DND-41 (cell line): ENCODE results near the gene CATSPER3.

Experiments
- ATAC-seq: fragments of 200-7000 bp; cut with Tn5 transposase; 3 replicates; pipeline ENCODE4 v1.9.1; 2021; ENCODE audit warnings: low read depth; ENCODE audit not compliant: insufficient read depth
- DNase-seq: peaks from one replicate; pipeline ENCODE4 v3.0.0-alpha.2; 2020
- H2AFZ ChIP-seq: 2 replicates; pipeline ENCODE4 v1.6.0; 2012; ENCODE audit warnings: low read depth, low read length
- H3K27ac ChIP-seq: 2 replicates; pipeline ENCODE4 v1.5.1; 2012; ENCODE audit warnings: low read length, inconsistent platforms
- H3K27me3 ChIP-seq: fragments of 200-600 bp; sonication (generic); 2 replicates; pipeline ENCODE4 v1.6.0; 2012; ENCODE audit warnings: low read length, mild to moderate bottlenecking, inconsistent platforms; ENCODE audit not compliant: insufficient read depth, poor library complexity
- H3K36me3 ChIP-seq: 2 replicates; pipeline ENCODE4 v1.5.1; 2012; ENCODE audit warnings: low read length, inconsistent platforms; ENCODE audit not compliant: insufficient read depth
- H3K4me1 ChIP-seq: 2 replicates; pipeline ENCODE4 v1.5.1; 2012; ENCODE audit warnings: mild to moderate bottlenecking, low read length; ENCODE audit not compliant: insufficient read depth
- H3K4me2 ChIP-seq: 2 replicates; pipeline ENCODE4 v1.6.0; 2012; ENCODE audit warnings: mild to moderate bottlenecking, moderate library complexity, low read length, inconsistent platforms; ENCODE audit not compliant: insufficient read depth
- H3K4me3 ChIP-seq, 2 experiments: fragments of 200-600 bp in 1 of 2; shearing (Covaris generic) in 1 of 2; 2 replicates each; pipeline ENCODE4 v1.5.1; 2012 to 2016; ENCODE audit warnings: inconsistent platforms in 2 of 2, low read length in 2 of 2, mild to moderate bottlenecking in 2 of 2, low read depth in 1 of 2, moderate library complexity in 1 of 2
- H3K79me2 ChIP-seq: 2 replicates; pipeline ENCODE4 v1.6.0; 2012; ENCODE audit warnings: low read length, inconsistent platforms; ENCODE audit not compliant: insufficient read depth
- H3K9ac ChIP-seq: 2 replicates; pipeline ENCODE4 v1.6.0; 2012; ENCODE audit warnings: low read depth, mild to moderate bottlenecking, inconsistent platforms, low read length, moderate library complexity
- H3K9me3 ChIP-seq: 2 replicates; pipeline ENCODE4 v1.5.1; 2012; ENCODE audit warnings: low read length, moderate library complexity, mild to moderate bottlenecking, inconsistent platforms; ENCODE audit not compliant: insufficient read depth, severe bottlenecking
- H4K20me1 ChIP-seq: 2 replicates; pipeline ENCODE4 v1.6.0; 2012; ENCODE audit warnings: low read length; ENCODE audit not compliant: insufficient read depth
- CTCF ChIP-seq: IDR thresholded peaks from 2 replicates; pipeline ENCODE4 v1.5.1; 2012; ENCODE audit warnings: borderline replicate concordance, low read length, moderate library complexity, mild to moderate bottlenecking; ENCODE audit not compliant: poor library complexity, severe bottlenecking; ENCODE audit errors: extremely low read depth
- EZH2 ChIP-seq: IDR thresholded peaks from 3 replicates; pipeline ENCODE4 v1.6.1; 2012; ENCODE audit warnings: borderline replicate concordance, low read depth, mild to moderate bottlenecking, moderate library complexity, low read length, inconsistent platforms; ENCODE audit not compliant: severe bottlenecking

The CATSPER3 gene

GRCh38 chr5:135008981-135009735, 41.5 kb downstream of the CATSPER3 start:
- ATAC-seq: no peak
- H3K9ac ChIP-seq: no peak overlapping the region
- no peaks in the 10 kb centered on the region for H3K79me2 ChIP-seq
- no peak overlapping the region for H3K4me2 ChIP-seq
- no peaks in the 10 kb centered on the region for H3K4me1 ChIP-seq
- no peak overlapping the region for H2AFZ ChIP-seq
- no peaks in the 10 kb centered on the region for H3K36me3 ChIP-seq
- TF ChIP-seq EZH2: no peak
- TF ChIP-seq CTCF: no peak
- H3K4me3 ChIP-seq: no peak overlapping the region
- no peak overlapping the region for H3K27ac ChIP-seq
- DNase-seq: no peak
- H4K20me1 ChIP-seq: no peaks in the 10 kb centered on the region
- H3K9me3 ChIP-seq: no peaks in the 10 kb centered on the region
- no peaks in the 10 kb centered on the region for H3K27me3 ChIP-seq

GRCh38 chr5:135009736-135010501, 42.2 kb downstream of the CATSPER3 start:
- H2AFZ ChIP-seq: no peak overlapping the region
- H3K4me2 ChIP-seq: no peak overlapping the region
- no peaks in the 10 kb centered on the region for H3K79me2 ChIP-seq
- no peaks in the 10 kb centered on the region for H3K27me3 ChIP-seq
- no peak for DNase-seq
- no peaks in the 10 kb centered on the region for H3K36me3 ChIP-seq
- no peaks in the 10 kb centered on the region for H3K9me3 ChIP-seq
- H3K4me3 ChIP-seq: no peak overlapping the region
- no peak overlapping the region for H3K27ac ChIP-seq
- H4K20me1 ChIP-seq: no peaks in the 10 kb centered on the region
- no peaks in the 10 kb centered on the region for H3K4me1 ChIP-seq
- TF ChIP-seq CTCF (no peak), EZH2 (no peak)
- ATAC-seq: no peak
- no peak overlapping the region for H3K9ac ChIP-seq

GRCh38 chr5:135010502-135011354, 43.0 kb downstream of the CATSPER3 start:
- no peak overlapping the region for H2AFZ ChIP-seq
- DNase-seq (no peak), ATAC-seq (no peak)
- H4K20me1 ChIP-seq: no peaks in the 10 kb centered on the region
- no peak overlapping the region for H3K4me2 ChIP-seq
- H3K9ac ChIP-seq: no peak overlapping the region
- no peak overlapping the region for H3K27ac ChIP-seq
- H3K4me1 ChIP-seq: no peaks in the 10 kb centered on the region
- H3K9me3 ChIP-seq: no peaks in the 10 kb centered on the region
- TF ChIP-seq EZH2: no peak
- no peak for TF ChIP-seq CTCF
- H3K36me3 ChIP-seq: no peaks in the 10 kb centered on the region
- H3K4me3 ChIP-seq: no peak overlapping the region
- H3K79me2 ChIP-seq: no peaks in the 10 kb centered on the region
- no peaks in the 10 kb centered on the region for H3K27me3 ChIP-seq
